Fibroblast of pulmonary artery (primary cell): ENCODE measurements around the gene DPP4.

Experiments
- DNase-seq: peaks from one replicate; pipeline ENCODE4 v3.0.0-alpha.2; 2010; ENCODE audit warnings: low read depth
- H3K4me3 ChIP-seq: replicated peaks from 2 replicates; pipeline ENCODE4 v1.5.1; 2011; ENCODE audit warnings: low read depth, mild to moderate bottlenecking, control low read depth, low read length, moderate library complexity
- TF ChIP-seq, protein P1 (sequence below): IDR thresholded peaks from 2 replicates; pipeline ENCODE4 v1.5.1; 2011; ENCODE audit warnings: mild to moderate bottlenecking, control low read depth, low read length, inconsistent platforms; ENCODE audit errors: missing control alignments

Gene DPP4

DNA sequence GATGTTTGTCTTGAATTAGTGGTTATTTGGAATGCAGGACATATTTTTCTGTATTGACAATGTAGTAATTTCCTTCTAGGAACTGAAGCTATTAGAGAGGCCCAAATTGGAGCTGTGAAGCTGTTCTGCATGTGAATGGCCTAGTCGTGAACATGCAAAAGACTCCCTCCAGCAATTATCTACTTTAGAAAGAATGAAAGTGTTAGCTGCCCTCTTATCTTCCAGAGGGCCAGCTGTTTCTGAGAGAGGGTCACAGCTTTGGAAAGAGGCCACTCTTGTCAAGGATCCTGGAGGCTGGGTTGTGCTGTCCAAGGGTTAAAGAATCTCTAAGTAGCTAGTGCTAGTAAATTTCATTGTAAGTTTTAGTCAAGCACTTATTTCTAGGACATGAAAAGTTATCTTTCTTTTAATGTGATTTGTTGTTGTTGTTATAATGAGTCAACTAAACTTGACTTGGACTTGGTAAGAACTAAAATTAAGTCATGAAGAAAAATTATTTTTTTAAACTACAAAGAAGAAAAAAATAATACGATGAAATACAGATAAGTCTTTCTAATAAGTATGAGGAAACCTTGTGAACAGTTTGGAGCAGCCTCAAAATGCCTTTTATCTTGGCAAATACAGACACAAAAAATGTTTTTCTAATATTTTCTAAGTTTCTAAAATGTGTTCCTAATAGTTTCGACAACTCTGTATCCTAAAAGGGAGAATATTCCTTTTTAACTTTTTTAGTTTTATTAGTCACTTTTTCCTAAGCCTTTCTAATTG is 36.8 kb downstream of the DPP4 start:
- TF ChIP-seq, protein P1, sequence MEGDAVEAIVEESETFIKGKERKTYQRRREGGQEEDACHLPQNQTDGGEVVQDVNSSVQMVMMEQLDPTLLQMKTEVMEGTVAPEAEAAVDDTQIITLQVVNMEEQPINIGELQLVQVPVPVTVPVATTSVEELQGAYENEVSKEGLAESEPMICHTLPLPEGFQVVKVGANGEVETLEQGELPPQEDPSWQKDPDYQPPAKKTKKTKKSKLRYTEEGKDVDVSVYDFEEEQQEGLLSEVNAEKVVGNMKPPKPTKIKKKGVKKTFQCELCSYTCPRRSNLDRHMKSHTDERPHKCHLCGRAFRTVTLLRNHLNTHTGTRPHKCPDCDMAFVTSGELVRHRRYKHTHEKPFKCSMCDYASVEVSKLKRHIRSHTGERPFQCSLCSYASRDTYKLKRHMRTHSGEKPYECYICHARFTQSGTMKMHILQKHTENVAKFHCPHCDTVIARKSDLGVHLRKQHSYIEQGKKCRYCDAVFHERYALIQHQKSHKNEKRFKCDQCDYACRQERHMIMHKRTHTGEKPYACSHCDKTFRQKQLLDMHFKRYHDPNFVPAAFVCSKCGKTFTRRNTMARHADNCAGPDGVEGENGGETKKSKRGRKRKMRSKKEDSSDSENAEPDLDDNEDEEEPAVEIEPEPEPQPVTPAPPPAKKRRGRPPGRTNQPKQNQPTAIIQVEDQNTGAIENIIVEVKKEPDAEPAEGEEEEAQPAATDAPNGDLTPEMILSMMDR: no peak
- no peak for DNase-seq

DNA sequence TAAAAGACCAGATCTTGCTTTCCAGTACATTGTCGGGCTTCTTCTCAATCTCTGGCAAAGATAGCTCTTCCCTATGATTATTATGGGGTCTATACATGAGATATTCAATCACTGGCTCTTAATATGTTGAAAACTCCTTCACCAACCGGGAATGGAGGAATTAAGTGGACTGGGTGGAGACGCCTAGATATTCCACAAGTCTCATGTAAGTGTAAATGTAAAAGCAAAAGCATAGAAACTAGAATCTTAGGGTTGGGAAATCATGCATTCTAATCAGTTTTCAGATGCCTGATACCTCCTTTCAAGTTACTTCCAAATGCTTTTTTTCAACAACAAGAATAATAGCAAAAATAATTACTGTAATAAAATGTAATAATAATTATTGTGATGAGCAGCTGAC is 38.0 kb downstream of the DPP4 start:
- TF ChIP-seq, protein P1: no peak
- no peak for DNase-seq

More for the DNA sequence above, 36.8 kb downstream of the DPP4 start:
- no peak overlapping the region for H3K4me3 ChIP-seq

DNA sequence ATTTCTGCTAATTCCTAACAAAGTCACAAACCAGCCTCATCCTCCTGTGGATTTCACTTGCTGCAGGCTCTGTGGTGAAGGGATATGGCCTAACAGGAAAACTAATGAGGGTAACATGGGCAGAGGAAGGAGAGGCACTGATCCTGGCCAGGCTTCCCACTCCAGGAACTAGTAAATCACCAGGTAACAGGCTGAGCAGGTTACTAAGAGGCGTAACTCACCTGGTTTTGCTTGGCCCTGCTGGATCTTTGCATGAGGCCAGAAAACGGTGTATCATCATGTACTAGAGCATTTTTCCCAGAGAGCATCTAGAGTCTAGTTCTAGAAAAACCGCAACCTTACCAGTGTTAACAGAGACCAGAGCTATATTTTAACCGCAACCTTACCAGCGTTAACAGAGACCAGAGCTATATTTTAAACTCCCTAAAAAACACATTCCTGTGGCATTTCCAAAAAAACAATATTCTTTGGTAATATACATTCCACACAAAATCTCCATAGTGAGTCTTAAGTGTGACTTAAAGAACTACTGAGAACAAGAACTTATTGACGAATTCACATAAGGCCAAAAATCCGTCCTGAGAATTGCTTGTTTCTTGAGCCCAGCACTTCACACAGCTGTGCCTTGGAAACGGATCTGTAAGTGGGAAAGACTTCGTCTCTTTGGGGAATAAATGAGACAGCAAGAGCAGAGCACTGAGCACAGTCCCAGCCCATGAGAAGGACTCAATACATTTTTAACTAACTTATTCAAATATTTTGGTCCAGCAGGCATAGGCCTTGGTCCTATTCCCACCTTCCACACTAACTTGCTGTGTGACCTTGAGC is 43.4 kb downstream of the DPP4 start:
- no peak for DNase-seq
- TF ChIP-seq, protein P1: no peak

More for the DNA sequence above, 38.0 kb downstream of the DPP4 start:
- no peak overlapping the region for H3K4me3 ChIP-seq

DNA sequence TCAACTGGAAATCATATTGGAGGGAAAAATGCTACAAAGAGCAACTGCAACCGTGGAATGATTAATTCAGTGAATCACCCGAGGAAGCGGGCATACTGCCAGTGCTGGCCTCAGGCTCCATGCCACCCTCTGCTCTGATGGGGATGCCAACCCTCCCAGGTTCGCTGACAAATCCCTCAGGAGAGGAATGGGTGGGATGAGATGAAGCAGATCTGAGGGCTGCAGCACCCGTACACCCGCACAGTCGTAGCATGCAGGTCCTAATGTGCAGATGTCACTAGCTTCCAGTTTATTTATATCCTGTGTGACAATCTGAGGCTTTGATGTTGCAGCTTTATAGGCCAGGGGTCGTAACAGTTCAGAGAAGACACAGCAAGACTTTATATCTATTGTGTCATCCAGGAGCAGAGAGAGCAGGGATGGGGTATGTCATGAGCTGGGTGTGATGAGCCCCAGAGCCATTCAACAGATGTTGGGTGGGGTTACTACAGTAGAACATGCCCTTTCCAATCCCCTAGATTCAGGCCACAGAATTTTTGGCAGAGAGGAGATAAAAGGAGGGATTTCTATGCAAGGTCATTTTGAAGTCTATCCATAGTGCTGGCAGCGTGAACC is 44.6 kb downstream of the DPP4 start:
- TF ChIP-seq, protein P1: no peak
- no peak overlapping the region for H3K4me3 ChIP-seq
- peak; percentile 46 for DNase-seq

More for the DNA sequence above, 43.4 kb downstream of the DPP4 start:
- no peak overlapping the region for H3K4me3 ChIP-seq

DNA sequence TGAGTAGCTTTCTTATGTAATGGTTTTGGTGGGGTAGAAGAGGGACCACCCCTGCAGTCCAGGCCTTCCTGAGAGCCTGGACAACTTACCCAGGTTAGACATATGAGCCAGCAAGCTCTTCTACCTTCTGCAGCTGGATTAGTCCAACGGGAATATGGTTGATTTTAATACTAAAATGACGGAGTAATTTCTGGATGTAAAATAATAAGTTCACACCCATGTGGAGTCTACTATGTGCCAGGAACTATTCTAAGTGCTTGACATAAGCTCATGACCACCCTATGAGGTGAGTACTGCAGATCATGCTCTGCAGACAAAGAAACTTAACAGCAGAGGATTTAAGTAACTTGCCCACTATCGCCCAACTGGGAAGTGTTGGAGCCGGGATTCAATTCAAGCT is 45.5 kb downstream of the DPP4 start:
- DNase-seq: no peak
- TF ChIP-seq, protein P1: no peak
- H3K4me3 ChIP-seq: no peak overlapping the region

DNA sequence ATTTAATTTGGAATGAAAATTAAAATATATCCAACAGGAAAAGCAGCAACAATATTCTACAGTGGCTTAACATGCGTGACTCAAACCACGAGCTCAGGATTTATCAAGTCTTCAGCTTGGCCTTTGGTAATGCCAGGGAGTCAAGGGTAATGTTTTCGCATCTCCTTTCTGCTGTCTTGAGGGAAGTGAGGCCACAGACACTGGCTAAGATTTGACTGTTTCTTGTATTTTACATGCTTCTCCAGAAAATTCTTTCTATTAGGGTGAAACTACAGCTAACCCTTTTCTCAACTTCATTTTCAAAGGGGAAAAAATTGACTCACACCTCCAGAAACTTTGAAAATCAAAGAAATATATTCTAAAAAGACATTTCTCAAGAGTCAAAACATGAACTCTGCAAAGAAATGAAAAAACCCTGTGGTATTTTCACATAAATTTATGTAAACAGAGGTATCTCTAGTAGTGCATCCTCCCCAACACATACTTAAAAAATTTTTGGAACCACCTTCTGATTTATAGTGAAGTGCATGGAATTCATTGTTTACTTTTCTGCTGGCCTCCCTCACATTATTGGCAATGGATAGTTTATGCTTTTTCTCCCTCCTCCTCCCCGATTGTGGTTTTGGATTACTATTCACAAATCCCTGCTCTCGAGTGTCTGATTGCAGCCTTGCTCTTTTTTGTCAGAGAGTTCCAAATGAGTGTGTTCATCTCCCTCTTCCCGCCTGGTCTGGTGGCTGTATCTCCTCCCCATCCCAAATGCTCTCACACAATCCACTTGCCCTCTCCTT is 48.7 kb downstream of the DPP4 start:
- H3K4me3 ChIP-seq: no peak overlapping the region
- peak; percentile 39 for DNase-seq
- TF ChIP-seq, protein P1: no peak
